GM12874 (cell line): ENCODE measurements around the gene LINC00305.

Experiments
- TF ChIP-seq, protein P1 (sequence below): IDR thresholded peaks from 2 replicates; pipeline ENCODE4 v1.5.1; 2011; ENCODE audit warnings: low read depth, mild to moderate bottlenecking, control low read depth, low read length, moderate library complexity; ENCODE audit not compliant: insufficient read depth

The LINC00305 gene

DNA sequence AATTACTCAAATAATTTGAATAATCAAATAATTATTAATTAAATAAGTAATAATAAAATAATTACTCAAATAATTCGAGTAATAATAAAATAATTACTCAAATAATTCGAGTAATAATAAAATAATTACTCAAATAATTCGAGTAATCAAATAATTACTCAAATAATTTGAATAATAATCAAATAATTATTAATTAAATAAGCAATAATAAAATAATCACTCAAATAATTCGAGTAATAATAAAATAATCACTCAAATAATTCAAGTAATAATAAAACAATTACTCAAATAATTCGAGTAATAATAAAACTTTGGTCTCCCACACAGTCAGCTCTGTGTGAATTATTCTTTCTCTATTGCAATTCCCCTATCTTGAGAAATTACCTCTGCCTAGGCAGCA, 30.0 kb upstream of the LINC00305 start:
- TF ChIP-seq, protein P1, sequence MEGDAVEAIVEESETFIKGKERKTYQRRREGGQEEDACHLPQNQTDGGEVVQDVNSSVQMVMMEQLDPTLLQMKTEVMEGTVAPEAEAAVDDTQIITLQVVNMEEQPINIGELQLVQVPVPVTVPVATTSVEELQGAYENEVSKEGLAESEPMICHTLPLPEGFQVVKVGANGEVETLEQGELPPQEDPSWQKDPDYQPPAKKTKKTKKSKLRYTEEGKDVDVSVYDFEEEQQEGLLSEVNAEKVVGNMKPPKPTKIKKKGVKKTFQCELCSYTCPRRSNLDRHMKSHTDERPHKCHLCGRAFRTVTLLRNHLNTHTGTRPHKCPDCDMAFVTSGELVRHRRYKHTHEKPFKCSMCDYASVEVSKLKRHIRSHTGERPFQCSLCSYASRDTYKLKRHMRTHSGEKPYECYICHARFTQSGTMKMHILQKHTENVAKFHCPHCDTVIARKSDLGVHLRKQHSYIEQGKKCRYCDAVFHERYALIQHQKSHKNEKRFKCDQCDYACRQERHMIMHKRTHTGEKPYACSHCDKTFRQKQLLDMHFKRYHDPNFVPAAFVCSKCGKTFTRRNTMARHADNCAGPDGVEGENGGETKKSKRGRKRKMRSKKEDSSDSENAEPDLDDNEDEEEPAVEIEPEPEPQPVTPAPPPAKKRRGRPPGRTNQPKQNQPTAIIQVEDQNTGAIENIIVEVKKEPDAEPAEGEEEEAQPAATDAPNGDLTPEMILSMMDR: no peak

DNA sequence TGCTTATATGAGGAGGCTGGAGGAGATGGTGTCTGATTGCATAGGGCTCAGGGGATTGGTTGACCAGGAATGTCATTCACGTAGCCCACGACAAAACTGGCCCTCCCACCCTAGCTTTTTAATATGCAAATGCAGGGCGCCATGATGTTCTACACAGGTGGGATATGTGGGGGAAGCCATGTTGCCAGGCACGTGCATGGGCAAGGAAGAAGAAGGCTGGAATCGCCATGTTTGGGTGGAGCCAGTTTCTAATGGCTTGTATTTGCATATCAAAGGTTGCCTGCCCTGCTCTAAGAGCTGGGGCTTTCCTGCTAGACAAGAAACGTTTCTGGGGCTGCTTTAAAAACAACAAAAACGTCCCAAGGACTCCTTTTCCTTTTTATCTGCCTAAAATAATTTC, 26.5 kb upstream of the LINC00305 start:
- TF ChIP-seq, protein P1: no peak

DNA sequence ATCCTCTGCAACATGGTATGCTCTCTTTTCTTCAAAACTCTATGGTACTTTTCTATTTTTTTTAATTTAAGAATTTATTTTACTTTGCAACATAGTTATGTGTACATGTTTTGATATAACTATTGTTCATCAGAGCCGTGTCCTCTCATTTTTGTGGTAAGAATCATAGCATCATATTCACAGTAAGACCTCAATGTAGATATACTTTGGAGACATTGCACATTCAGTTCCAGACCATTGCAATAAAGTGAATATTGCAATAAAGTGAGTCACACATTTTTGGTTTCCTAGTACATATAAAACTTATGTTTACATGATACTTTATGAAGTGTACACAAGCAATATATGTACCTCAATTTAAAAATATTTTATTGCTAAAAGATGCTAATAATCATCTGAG, 22.7 kb upstream of the LINC00305 start:
- TF ChIP-seq, protein P1: no peak

DNA sequence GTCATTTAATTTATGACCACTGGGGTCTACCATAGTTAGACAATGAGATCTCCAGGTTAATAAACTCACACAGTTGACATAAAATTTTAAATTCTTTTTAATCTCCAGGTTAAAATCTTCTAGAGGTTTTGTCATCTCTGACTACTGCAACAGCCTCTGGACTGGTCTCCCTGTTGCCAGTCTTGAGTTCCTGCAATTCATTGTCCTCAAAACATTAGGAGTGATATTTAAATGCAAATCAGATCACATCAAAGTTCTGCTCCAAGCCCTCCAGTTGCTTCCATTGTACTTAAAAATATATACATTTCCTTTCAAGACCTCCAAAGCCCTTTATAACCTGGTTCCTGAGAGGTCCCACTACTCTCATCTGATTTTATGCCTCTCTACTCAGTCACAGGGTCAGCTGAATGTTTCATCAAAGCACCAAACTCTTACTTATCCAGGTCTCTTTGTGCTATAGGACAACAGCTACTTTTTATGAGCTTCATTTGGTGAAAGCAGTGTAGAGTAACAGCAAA, 18.6 kb upstream of the LINC00305 start:
- TF ChIP-seq, protein P1: no peak

DNA sequence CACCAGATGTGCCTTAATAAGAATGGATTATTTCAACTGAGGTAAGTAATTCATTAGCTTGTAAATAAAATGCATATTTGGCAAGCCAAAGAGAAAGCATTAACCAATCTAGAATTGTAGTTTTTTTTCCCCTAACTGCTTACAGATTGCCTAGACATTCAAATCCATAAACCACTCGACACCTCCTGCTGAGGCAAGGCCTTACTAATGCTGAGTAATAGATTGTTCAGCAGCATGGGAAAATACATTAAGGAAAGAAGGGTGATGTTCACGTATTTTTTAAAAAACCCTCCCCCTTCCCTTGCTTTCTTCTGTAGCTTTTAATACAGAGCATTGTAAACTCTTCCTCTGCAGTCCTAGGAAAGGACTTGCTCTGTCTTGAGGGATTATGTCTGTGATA, 17.0 kb upstream of the LINC00305 start:
- TF ChIP-seq, protein P1: no peak

DNA sequence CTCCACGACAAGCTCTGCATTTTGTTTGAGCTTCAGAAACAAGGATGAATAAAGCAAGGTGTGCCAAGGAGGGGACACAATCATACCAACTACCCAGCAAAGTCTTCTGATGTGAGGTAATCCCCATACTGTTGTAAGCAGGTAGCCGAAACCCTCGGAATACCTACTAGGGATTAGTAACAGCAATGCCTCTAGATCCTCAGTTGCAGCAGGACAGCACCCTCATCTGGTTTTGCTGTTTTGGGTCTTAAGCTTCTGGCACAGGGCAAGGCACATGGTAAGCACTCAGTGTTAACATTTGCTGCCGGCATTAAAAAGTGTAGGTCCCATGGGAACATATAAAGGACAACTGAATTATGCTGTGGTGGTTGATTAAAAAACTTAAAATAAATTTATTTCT, 16.0 kb upstream of the LINC00305 start:
- TF ChIP-seq, protein P1: no peak

DNA sequence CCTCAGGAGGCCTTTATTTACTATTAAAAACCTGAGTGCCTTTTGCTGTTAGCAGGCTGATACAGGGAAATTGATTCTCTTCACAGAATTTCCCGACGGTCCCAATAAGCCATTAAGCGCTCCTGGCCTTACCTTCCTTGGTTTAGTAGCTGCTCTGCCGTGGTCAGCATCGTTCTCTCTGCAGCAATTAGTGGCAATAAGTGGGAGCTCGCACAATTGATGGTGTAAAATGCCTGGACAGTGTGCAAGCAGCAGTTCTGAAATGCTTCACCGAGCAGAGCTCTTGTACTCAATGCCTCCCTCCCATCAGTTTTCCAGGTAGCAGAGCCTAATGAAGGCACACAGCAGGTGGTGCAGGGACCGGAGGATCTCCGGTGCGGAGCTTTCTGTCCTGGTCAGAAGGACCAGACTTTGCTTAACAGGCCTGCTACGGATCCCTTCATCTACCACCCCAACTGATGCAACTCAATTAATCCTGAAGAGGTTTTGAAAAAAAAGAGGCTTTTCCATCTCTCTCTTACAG, 1.1 kb upstream of the LINC00305 start:
- TF ChIP-seq, protein P1: no peak
